ENCODE measurements around the gene LHFPL3. TPM values are rescaled to one million over a fixed set of nuclear protein-coding genes. Genes with fewer than 3 reads are reported as not detected.

Gene LHFPL3
- polyA plus RNA-seq, 1 of the 3 experiments (the other 2 are of a cell fraction): not detected

DNA sequence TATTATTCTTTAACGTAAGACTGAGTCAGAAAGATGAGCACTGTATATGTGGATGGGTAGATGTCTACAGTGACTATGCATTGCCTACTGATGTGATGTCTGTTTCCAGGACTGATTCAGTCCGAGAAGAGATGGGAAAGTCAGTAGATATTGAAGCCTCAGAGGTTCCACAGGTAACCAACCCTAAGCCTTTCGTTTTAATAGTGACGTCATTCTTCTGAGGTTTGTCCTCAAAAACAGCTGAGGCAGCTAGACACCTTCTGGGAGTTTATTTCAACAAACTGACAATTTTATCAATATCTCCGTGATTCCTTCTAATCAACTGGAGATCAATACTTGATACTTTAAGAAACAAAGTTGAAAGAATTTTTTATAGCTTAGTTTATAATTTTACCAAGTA is 171.6 kb downstream of the LHFPL3 start:
- Histone ChIP-seq H3K36me3 (replicated peaks in 1 of 2; ENCODE audit: control insufficient read depth in 1 of 2, insufficient read depth in 2 of 2, low read length in 1 of 2) (no peaks in the 10 kb centered on the region), H3K4me3 (ENCODE audit: low read depth in 2 of 2, low read length in 1 of 2) (no peak overlapping the region), H3K9ac (no peak overlapping the region), H3K27ac (ENCODE audit: low read depth in 2 of 2, low read length in 1 of 2) (no peak overlapping the region), H3K4me1 (ENCODE audit: control insufficient read depth in 1 of 2, insufficient read depth in 2 of 2, low read depth in 1 of 2, low read length in 1 of 2) (no peaks in the 10 kb centered on the region), H4K20me1 (ENCODE audit: insufficient read depth) (no peaks in the 10 kb centered on the region), H3K9me2 (no peaks in the 10 kb centered on the region), H3K79me2 (ENCODE audit: insufficient read depth) (no peaks in the 10 kb centered on the region), H2AFZ (ENCODE audit: low read depth) (no peak overlapping the region), H3K4me2 (no peak overlapping the region), H3F3A (replicated peaks; ENCODE audit: insufficient read depth) (no peaks in the 10 kb centered on the region), H3K27me3 (ENCODE audit: insufficient read depth) (no peaks in the 10 kb centered on the region), H3K9me3 (no peaks in the 10 kb centered on the region)
- TF ChIP-seq NFIC (IDR thresholded peaks at IDR 0.05; ENCODE audit: borderline replicate concordance): no peak
- no peak for TF ChIP-seq CHD2 (IDR thresholded peaks at IDR 0.05; ENCODE audit: low read length, partially characterized antibody)
- no peak for TF ChIP-seq YY1 (IDR thresholded peaks at IDR 0.05; ENCODE audit: low read depth)
- TF ChIP-seq SMC3 (IDR thresholded peaks at IDR 0.05; ENCODE audit: low read depth, low read length): no peak
- no peak for TF ChIP-seq USF1 (IDR thresholded peaks at IDR 0.05; ENCODE audit: borderline replicate concordance, low read depth)
- TF ChIP-seq TAF1 (IDR thresholded peaks at IDR 0.05; ENCODE audit: borderline replicate concordance, low read depth, low read length): no peak
- TF ChIP-seq POLR2AphosphoS5 (IDR thresholded peaks at IDR 0.05; ENCODE audit: low read depth, low read length): no peak
- TF ChIP-seq, protein P1, sequence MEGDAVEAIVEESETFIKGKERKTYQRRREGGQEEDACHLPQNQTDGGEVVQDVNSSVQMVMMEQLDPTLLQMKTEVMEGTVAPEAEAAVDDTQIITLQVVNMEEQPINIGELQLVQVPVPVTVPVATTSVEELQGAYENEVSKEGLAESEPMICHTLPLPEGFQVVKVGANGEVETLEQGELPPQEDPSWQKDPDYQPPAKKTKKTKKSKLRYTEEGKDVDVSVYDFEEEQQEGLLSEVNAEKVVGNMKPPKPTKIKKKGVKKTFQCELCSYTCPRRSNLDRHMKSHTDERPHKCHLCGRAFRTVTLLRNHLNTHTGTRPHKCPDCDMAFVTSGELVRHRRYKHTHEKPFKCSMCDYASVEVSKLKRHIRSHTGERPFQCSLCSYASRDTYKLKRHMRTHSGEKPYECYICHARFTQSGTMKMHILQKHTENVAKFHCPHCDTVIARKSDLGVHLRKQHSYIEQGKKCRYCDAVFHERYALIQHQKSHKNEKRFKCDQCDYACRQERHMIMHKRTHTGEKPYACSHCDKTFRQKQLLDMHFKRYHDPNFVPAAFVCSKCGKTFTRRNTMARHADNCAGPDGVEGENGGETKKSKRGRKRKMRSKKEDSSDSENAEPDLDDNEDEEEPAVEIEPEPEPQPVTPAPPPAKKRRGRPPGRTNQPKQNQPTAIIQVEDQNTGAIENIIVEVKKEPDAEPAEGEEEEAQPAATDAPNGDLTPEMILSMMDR (IDR thresholded peaks at IDR 0.05): no peak
- TF ChIP-seq IRF3 (IDR thresholded peaks at IDR 0.05; ENCODE audit: low read depth, low read length): no peak
- CTCF ChIA-PET: interaction anchor here (0.6 to 1.2 kb wide), 2 partner anchors 15 to 97 kb away, joined by 3 read pairs; no protein-coding TSS in a partner anchor
- DNase-seq: no peak
- POLR2A ChIA-PET: interaction anchor here (1.1 kb wide), 1 partner anchor 31 kb away, joined by 3 read pairs; no protein-coding TSS in a partner anchor
- WGBS (ENCODE audit: low lambda C conversion rate): 11% methylated on average over 5 of the region's 5 CpGs

GRCh38 chr7:104509874-104510273 is 181.5 kb downstream of the LHFPL3 start:
- no peak overlapping the region for H2AFZ ChIP-seq (ENCODE audit: low read depth)
- POLR2A ChIA-PET: no interaction called here
- no peaks in the 10 kb centered on the region for H3K9me3 ChIP-seq
- TF ChIP-seq EZH2phosphoT487 (IDR thresholded peaks at IDR 0.05; ENCODE audit: borderline replicate concordance, low read depth) (no peak), JUND (IDR thresholded peaks at IDR 0.05) (no peak), TAF1 (IDR thresholded peaks at IDR 0.05; ENCODE audit: borderline replicate concordance, low read depth, low read length) (no peak), ELF1 (IDR thresholded peaks at IDR 0.05) (no peak), FOSL2 (IDR thresholded peaks at IDR 0.05; ENCODE audit: borderline replicate concordance, low read depth) (no peak), GABPA (IDR thresholded peaks at IDR 0.05; ENCODE audit: low read depth) (no peak), TEAD4 (IDR thresholded peaks at IDR 0.05; ENCODE audit: borderline replicate concordance, insufficient read depth) (no peak), USF2 (IDR thresholded peaks at IDR 0.05; ENCODE audit: borderline replicate concordance, low read depth, low read length) (no peak)
- no peaks in the 10 kb centered on the region for H3K36me3 ChIP-seq (replicated peaks in 1 of 2; ENCODE audit: control insufficient read depth in 1 of 2, insufficient read depth in 2 of 2, low read length in 1 of 2)
- no peaks in the 10 kb centered on the region for H3F3A ChIP-seq (replicated peaks; ENCODE audit: insufficient read depth)
- no peaks in the 10 kb centered on the region for H3K79me2 ChIP-seq (ENCODE audit: insufficient read depth)
- H3K4me2 ChIP-seq: no peak overlapping the region
- no peak overlapping the region for H3K9ac ChIP-seq
- no peak overlapping the region for H3K4me3 ChIP-seq (ENCODE audit: low read depth in 2 of 2, low read length in 1 of 2)
- no peak for DNase-seq
- no peaks in the 10 kb centered on the region for H3K4me1 ChIP-seq (ENCODE audit: control insufficient read depth in 1 of 2, insufficient read depth in 2 of 2, low read depth in 1 of 2, low read length in 1 of 2)
- CTCF ChIA-PET: interaction anchor here (0.7 kb wide), 1 partner anchor 13 kb away, joined by 3 read pairs; no protein-coding TSS in a partner anchor
- no peak overlapping the region for H3K27ac ChIP-seq (ENCODE audit: low read depth in 2 of 2, low read length in 1 of 2)
- H4K20me1 ChIP-seq (ENCODE audit: insufficient read depth): no peaks in the 10 kb centered on the region
- H3K27me3 ChIP-seq (ENCODE audit: insufficient read depth): no peaks in the 10 kb centered on the region
- H3K9me2 ChIP-seq: 0 out of 2 replicates have a peak, but pooled peaks cover 5% of the 10 kb centered on the region

All from SK-N-SH (cell line).